ENCODE data around the gene PTPN1. TPM values are rescaled to one million over a fixed set of nuclear protein-coding genes. Genes with fewer than 3 reads are reported as not detected.

The PTPN1 gene
- total and polyA plus RNA-seq, 10 of the 15 experiments (the other 5 are each of a cell fraction or from before 2014, with no cell fraction given), result 15.9 to 74.7 (median 43.9) TPM

GRCh38 chr20:50471231-50471630 is 39.0 kb upstream of the PTPN1 start:
- intact Hi-C loops (cut with micrococcal nuclease; ENCODE audit: unreplicated experiment), result no loop called here
- Histone ChIP-seq H2AFZ (ENCODE audit: control insufficient read depth, low read depth, low read length) (no peak overlapping the region), H3K27me3 (replicated peaks in 1 of 2; ENCODE audit: control insufficient read depth in 2 of 2, insufficient read depth in 2 of 2, low read length in 1 of 2) (no peaks in the 10 kb centered on the region), H3K9me3 (replicated peaks; ENCODE audit: control insufficient read depth, insufficient read depth, low read length) (no peaks in the 10 kb centered on the region), H3K27ac (ENCODE audit: control insufficient read depth, insufficient read depth) (no peak overlapping the region), H3K79me2 (ENCODE audit: control insufficient read depth, insufficient read depth, low read length) (no peaks in the 10 kb centered on the region), H3K4me1 (ENCODE audit: control insufficient read depth, insufficient read depth, low read length) (peaks cover 15% of the 10 kb centered on the region), H3K36me3 (ENCODE audit: control insufficient read depth in 2 of 2, insufficient read depth in 2 of 2, low read length in 1 of 2) (no peaks in the 10 kb centered on the region), H3K4me3 (no peak overlapping the region), H4K20me1 (ENCODE audit: control insufficient read depth, insufficient read depth) (no peaks in the 10 kb centered on the region), H3K4me2 (ENCODE audit: control insufficient read depth, insufficient read depth) (no peak overlapping the region), H3K9ac (ENCODE audit: control insufficient read depth, insufficient read depth, low read length) (no peak overlapping the region)
- no TSS peak for BruUV-seq (replicated peaks)
- ChIA-PET POLR2A (interaction anchor here (0.6 kb wide), 1 partner anchor 21 kb away, joined by 4 read pairs; no protein-coding TSS in a partner anchor), SMC1A (ENCODE audit: uncharacterized antibody, unreplicated experiment) (interaction anchor here (0.5 to 95.1 kb wide), 5 partner anchors 12 to 215 kb away, joined by 3 to 2799 read pairs (median 4); partner anchors contain the start of gene PTPN1), RAD21 (ENCODE audit: unreplicated experiment) (interaction anchor here (1.0 to 1.7 kb wide), 3 partner anchors 40 to 283 kb away, joined by 4 to 6 read pairs (median 5); no protein-coding TSS in a partner anchor), CTCF (interaction anchor here (0.6 to 3.6 kb wide), 7 partner anchors 13 to 289 kb away, joined by 3 to 12 read pairs (median 3); no protein-coding TSS in a partner anchor)
- in situ Hi-C loops (cut with MboI), result loop anchor here (5.0 kb wide), 1 partner anchor 106 kb away; no protein-coding TSS in a partner anchor
- ATAC-seq (no peak; the same call in 2 of the 3 replicates), FAIRE-seq (no peak), DNase-seq (ENCODE audit: low read depth, low spot score) (no peak)
- 0% methylated on average over 1 of the region's 1 CpG for WGBS (ENCODE audit: insufficient coverage, insufficient replicate concordance, low lambda C conversion rate, missing lambda C conversion rate)
- TF ChIP-seq ZSCAN29 (IDR thresholded peaks at IDR 0.05) (no peak), IKZF1 (conservative IDR thresholded peaks at IDR 0.05) (no peak), PRDM15 (CRISPR knock-in tag; IDR thresholded peaks at IDR 0.05) (no peak), FOXM1 (IDR thresholded peaks at IDR 0.05; ENCODE audit: low read depth, low read length) (no peak), ZBTB11 (CRISPR knock-in tag; IDR thresholded peaks at IDR 0.05) (no peak), STAT1 (conservative IDR thresholded peaks at IDR 0.05) (no peak), MXI1 (IDR thresholded peaks at IDR 0.05; ENCODE audit: low read depth, low read length) (no peak), ZZZ3 (IDR thresholded peaks at IDR 0.05; ENCODE audit: control insufficient read depth, insufficient read length, low read depth) (no peak)

All from GM12878 (cell line).